Tongue (tissue), 2 donors: Measurements from ENCODE around the gene SCUBE2. TPM values are rescaled to one million over a fixed set of nuclear protein-coding genes. Genes with fewer than 3 reads are reported as not detected.
"Not testable (repeated sequence)": the region's sequence is repeated elsewhere in the genome, so short reads cannot be mapped to it uniquely, and the experiment has no call there.

Source experiments
- DNase-seq: peaks from one replicate; pipeline ENCODE4 v3.0.0-alpha.2; 2015
- total RNA-seq: library from RNA; depleted of rRNA; stranded (reverse); fragments of >200 nt; gene quantifications from one replicate; pipeline ENCODE4 v1.2.3, GENCODE V29; 2014

SCUBE2 gene
- total RNA-seq, 1 donor from 2014 or later: 53.9 TPM

GRCh38 chr11:9040410-9040809 lies 51.0 kb downstream of the SCUBE2 start:
- DNase-seq: no peak

- no peak for DNase-seq
Observed at GRCh38 chr11:9039863-9040262, 51.5 kb downstream of the SCUBE2 start.

- no peak for DNase-seq
Observed at GRCh38 chr11:9039198-9039597, 52.2 kb downstream of the SCUBE2 start.

GRCh38 chr11:9038541-9038940 lies 52.9 kb downstream of the SCUBE2 start:
- no peak for DNase-seq

GRCh38 chr11:9037963-9038362 lies 53.4 kb downstream of the SCUBE2 start:
- DNase-seq: no peak

GRCh38 chr11:9037046-9037780 lies 54.2 kb downstream of the SCUBE2 start:
- no peak for DNase-seq

- no peak for DNase-seq
Observed at GRCh38 chr11:9030601-9031000, 60.8 kb downstream of the SCUBE2 start.

- DNase-seq: no peak
Observed at GRCh38 chr11:9029422-9029821, 62.0 kb downstream of the SCUBE2 start.

GRCh38 chr11:9028581-9028980 lies 62.8 kb downstream of the SCUBE2 start:
- DNase-seq: peak; percentile 40

- DNase-seq: peak; percentile 75
Observed at GRCh38 chr11:9025101-9025850, 66.1 kb downstream of the SCUBE2 start.

GRCh38 chr11:9022961-9023680 lies 68.3 kb downstream of the SCUBE2 start:
- DNase-seq: peak; percentile 30

GRCh38 chr11:9020916-9021315 lies 70.5 kb downstream of the SCUBE2 start:
- DNase-seq: no peak

GRCh38 chr11:9019861-9020260 lies 71.5 kb downstream of the SCUBE2 start:
- DNase-seq: no peak

- DNase-seq: peak; percentile 69
Observed at GRCh38 chr11:9017773-9018172, 73.6 kb downstream of the SCUBE2 start.

GRCh38 chr11:9016916-9017642 lies 74.3 kb downstream of the SCUBE2 start:
- DNase-seq: no peak

- peak; percentile 83 for DNase-seq
Observed at GRCh38 chr11:9015677-9016076, 75.7 kb downstream of the SCUBE2 start.

GRCh38 chr11:9014826-9015225 lies 76.6 kb downstream of the SCUBE2 start:
- peak; percentile 32 for DNase-seq

- DNase-seq: no peak
Observed at GRCh38 chr11:9013373-9013772, 78.0 kb downstream of the SCUBE2 start.

GRCh38 chr11:9009538-9009937 lies 81.9 kb downstream of the SCUBE2 start:
- DNase-seq: not testable (repeated sequence)

- DNase-seq: no peak
Observed at GRCh38 chr11:9008661-9009060, 82.7 kb downstream of the SCUBE2 start.

GRCh38 chr11:9008011-9008550 lies 83.3 kb downstream of the SCUBE2 start:
- no peak for DNase-seq

GRCh38 chr11:9005087-9005486 lies 86.3 kb downstream of the SCUBE2 start:
- no peak for DNase-seq
